AG04450 (cell line): Measurements from ENCODE around the gene MYO9B. TPM values are rescaled to one million over a fixed set of nuclear protein-coding genes. Genes with fewer than 3 reads are reported as not detected.

ENCODE experiments used
- CTCF ChIA-PET: fragments of 300-600, 350-600 bp; formaldehyde crosslinking; extraction: SDS; loops from one replicate; lab custom pipeline; 2022; ENCODE audit warnings: antibody characterized with exemption, inconsistent platforms; lab: Charles Lee
- POLR2A ChIA-PET: fragments of 350-600 bp; formaldehyde crosslinking; extraction: SDS; loops from one replicate; lab custom pipeline; 2021; ENCODE audit warnings: antibody characterized with exemption, inconsistent platforms; lab: Yijun Ruan, JAX
- DNase-seq: peaks from one replicate; pipeline ENCODE4 v3.0.0-alpha.2; 2011; ENCODE audit warnings: low read depth, low spot score
- H3K27ac ChIP-seq: one replicate; pipeline ENCODE4 v1.5.1; 2012; ENCODE audit warnings: low read depth, low read length, control low read depth
- H3K27me3 ChIP-seq: one replicate; pipeline ENCODE4 v1.6.0; 2012; ENCODE audit warnings: low read length; ENCODE audit not compliant: control insufficient read depth, insufficient read depth
- H3K4me3 ChIP-seq: 2 replicates; pipeline ENCODE4 v1.5.1; 2011; ENCODE audit warnings: mild to moderate bottlenecking, low read depth, low read length, control low read depth
- H3K9me3 ChIP-seq: 2 replicates; pipeline ENCODE4 v1.5.1; 2012; ENCODE audit warnings: low read length; ENCODE audit not compliant: control insufficient read depth, insufficient read depth
- polyA plus RNA-seq: library from polyadenylated mRNA; depleted of rRNA; stranded (reverse); fragments of >200 nt; gene quantifications from 2 replicates; pipeline ENCODE4 v1.2.3, GENCODE V29; 2011
- TF ChIP-seq, protein P1 (sequence below): IDR thresholded peaks from 2 replicates; pipeline ENCODE4 v1.5.1; 2011; ENCODE audit warnings: low read depth, low read length, control low read depth, inconsistent platforms

Gene MYO9B
- polyA plus RNA-seq, 1 experiment: 34.5 TPM

GRCh38 chr19:17249887-17250548 is 174.4 kb downstream of the MYO9B start:
- no peaks in the 10 kb centered on the region for H3K9me3 ChIP-seq
- POLR2A ChIA-PET: no interaction called here
- H3K4me3 ChIP-seq: no peak overlapping the region
- TF ChIP-seq, protein P1, sequence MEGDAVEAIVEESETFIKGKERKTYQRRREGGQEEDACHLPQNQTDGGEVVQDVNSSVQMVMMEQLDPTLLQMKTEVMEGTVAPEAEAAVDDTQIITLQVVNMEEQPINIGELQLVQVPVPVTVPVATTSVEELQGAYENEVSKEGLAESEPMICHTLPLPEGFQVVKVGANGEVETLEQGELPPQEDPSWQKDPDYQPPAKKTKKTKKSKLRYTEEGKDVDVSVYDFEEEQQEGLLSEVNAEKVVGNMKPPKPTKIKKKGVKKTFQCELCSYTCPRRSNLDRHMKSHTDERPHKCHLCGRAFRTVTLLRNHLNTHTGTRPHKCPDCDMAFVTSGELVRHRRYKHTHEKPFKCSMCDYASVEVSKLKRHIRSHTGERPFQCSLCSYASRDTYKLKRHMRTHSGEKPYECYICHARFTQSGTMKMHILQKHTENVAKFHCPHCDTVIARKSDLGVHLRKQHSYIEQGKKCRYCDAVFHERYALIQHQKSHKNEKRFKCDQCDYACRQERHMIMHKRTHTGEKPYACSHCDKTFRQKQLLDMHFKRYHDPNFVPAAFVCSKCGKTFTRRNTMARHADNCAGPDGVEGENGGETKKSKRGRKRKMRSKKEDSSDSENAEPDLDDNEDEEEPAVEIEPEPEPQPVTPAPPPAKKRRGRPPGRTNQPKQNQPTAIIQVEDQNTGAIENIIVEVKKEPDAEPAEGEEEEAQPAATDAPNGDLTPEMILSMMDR: no peak
- H3K27ac ChIP-seq: no peak overlapping the region
- no peaks in the 10 kb centered on the region for H3K27me3 ChIP-seq
- CTCF ChIA-PET: interaction anchor here (0.5 kb wide), 1 partner anchor 10 kb away, joined by 3 read pairs; no protein-coding TSS in a partner anchor
- no peak for DNase-seq

GRCh38 chr19:17254636-17255035 is 179.1 kb downstream of the MYO9B start:
- DNase-seq: no peak
- Histone ChIP-seq H3K4me3 (no peak overlapping the region), H3K27me3 (peaks cover 4% of the 10 kb centered on the region), H3K27ac (no peak overlapping the region), H3K9me3 (peaks cover 11% of the 10 kb centered on the region)
- ChIA-PET CTCF (interaction anchor here (1.2 to 1.3 kb wide), 2 partner anchors 18 to 27 kb away, joined by 4 to 5 read pairs; partner anchors contain the start of gene ANKLE1), POLR2A (no interaction called here)
- TF ChIP-seq, protein P1: no peak

DNA sequence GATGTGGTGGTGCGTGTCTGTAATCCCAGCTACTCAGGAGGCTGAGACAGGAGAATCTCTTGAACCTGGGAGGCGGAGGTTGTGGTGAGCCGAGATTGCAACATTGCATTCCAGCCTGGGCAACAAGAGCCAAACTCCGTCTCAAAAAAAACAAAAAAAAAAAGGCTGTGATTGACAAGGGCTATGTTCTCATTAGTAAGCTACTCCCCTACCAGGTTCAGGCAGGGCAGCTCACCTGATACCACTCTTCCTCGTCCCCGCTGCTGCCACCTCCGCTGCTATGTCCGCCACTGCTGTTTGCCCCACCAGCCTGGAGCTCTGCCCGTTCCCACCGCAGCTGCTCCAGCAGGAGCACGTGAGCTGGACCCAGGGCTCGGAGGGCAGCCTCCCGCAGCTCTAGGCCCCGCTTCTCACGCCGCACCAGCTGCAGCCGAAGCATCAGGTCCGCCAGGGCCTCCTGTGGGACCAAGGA is 179.6 kb downstream of the MYO9B start:
- no peak for DNase-seq
- ChIA-PET POLR2A (no interaction called here), CTCF (interaction anchor here (1.2 to 1.3 kb wide), 2 partner anchors 19 to 27 kb away, joined by 4 to 5 read pairs; partner anchors contain the start of gene ANKLE1)

GRCh38 chr19:17256130-17256529 is 180.6 kb downstream of the MYO9B start:
- no peak overlapping the region for H3K27ac ChIP-seq
- H3K9me3 ChIP-seq: peaks cover 17% of the 10 kb centered on the region
- no peak for DNase-seq
- POLR2A ChIA-PET: no interaction called here
- H3K27me3 ChIP-seq: peaks cover 8% of the 10 kb centered on the region
- no peak overlapping the region for H3K4me3 ChIP-seq
- CTCF ChIA-PET: no interaction called here
- TF ChIP-seq, protein P1: no peak

More for the DNA sequence above, 179.6 kb downstream of the MYO9B start:
- no peak overlapping the region for H3K4me3 ChIP-seq
- peaks cover 16% of the 10 kb centered on the region for H3K9me3 ChIP-seq
- no peak overlapping the region for H3K27ac ChIP-seq
- peaks cover 8% of the 10 kb centered on the region for H3K27me3 ChIP-seq
- TF ChIP-seq, protein P1: no peak

DNA sequence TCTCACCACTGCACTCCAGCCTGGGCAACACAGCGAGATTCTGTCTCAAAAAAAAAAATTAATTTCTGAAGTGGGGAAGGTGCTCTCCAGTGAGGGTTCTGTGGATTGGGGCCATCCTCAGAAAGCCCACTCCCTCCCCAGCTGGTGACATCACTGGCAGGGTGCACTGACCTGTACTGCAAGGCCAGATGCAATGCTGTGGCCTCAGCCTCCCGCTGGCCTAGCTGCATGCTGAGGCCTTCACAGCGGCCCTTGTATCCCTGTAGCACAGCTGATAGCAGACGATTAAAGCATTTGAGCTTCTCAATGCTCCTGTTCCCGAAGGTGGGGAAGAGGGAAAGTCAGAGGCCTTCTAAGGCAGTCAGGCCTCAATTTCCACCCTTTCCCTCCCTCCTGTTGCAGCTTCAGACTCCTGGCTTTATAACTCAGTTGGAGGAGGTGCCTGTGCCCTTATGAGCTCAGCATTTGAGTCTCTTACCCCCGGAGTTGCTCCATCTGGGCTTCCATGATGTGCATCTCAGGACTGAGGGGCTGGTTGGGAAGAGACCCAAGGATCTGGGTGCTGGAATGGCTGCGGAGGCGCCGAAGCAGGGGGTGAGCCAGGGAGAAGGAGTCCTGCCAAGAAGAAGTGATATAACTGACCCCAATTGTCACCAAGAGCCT is 183.7 kb downstream of the MYO9B start:
- peaks cover 17% of the 10 kb centered on the region for H3K9me3 ChIP-seq
- ChIA-PET CTCF (interaction anchor here (0.6 to 1.9 kb wide), 5 partner anchors 9 to 493 kb away, joined by 3 to 7 read pairs (median 3); no protein-coding TSS in a partner anchor), POLR2A (no interaction called here)
- no peak for DNase-seq
- no peak overlapping the region for H3K27ac ChIP-seq
- no peak overlapping the region for H3K4me3 ChIP-seq
- H3K27me3 ChIP-seq: peaks cover 8% of the 10 kb centered on the region
- TF ChIP-seq, protein P1: no peak
